ENCODE results near the gene ST14.

ST14 gene

GRCh38 chr11:130137999-130138398 lies 21.6 kb upstream of the ST14 start:
- DNase-seq: no peak

GRCh38 chr11:130139401-130139800 lies 20.2 kb upstream of the ST14 start:
- no peak for DNase-seq

GRCh38 chr11:130141561-130142341 lies 17.8 kb upstream of the ST14 start:
- DNase-seq: no peak

- no peak for DNase-seq
Measured at GRCh38 chr11:130144141-130144540, 15.4 kb upstream of the ST14 start.

- no peak for DNase-seq
Measured at GRCh38 chr11:130144861-130145281, 14.7 kb upstream of the ST14 start.

GRCh38 chr11:130145311-130145812 lies 14.2 kb upstream of the ST14 start:
- DNase-seq: no peak

- no peak for DNase-seq
Measured at GRCh38 chr11:130145975-130146776, 13.4 kb upstream of the ST14 start.

- peak in 1 of 2 donors; percentile 87 for DNase-seq
Measured at GRCh38 chr11:130146796-130147195, 12.8 kb upstream of the ST14 start.

GRCh38 chr11:130148796-130149326 lies 10.7 kb upstream of the ST14 start:
- no peak for DNase-seq

GRCh38 chr11:130150790-130151189 lies 8.8 kb upstream of the ST14 start:
- no peak for DNase-seq

- DNase-seq: no peak
Measured at GRCh38 chr11:130151196-130151595, 8.4 kb upstream of the ST14 start.

GRCh38 chr11:130156108-130157022 lies 3.2 kb upstream of the ST14 start:
- no peak for DNase-seq

- DNase-seq: no peak
Measured at GRCh38 chr11:130157101-130157500, 2.5 kb upstream of the ST14 start.

GRCh38 chr11:130157840-130158239 lies 1.7 kb upstream of the ST14 start:
- no peak for DNase-seq

- DNase-seq: no peak
Measured at GRCh38 chr11:130159139-130159538, 443 bp upstream of the ST14 start.

GRCh38 chr11:130160498-130161155 lies 1.0 kb downstream of the ST14 start:
- DNase-seq: no peak

GRCh38 chr11:130161441-130162145 lies 2.0 kb downstream of the ST14 start:
- no peak for DNase-seq

GRCh38 chr11:130162733-130163132 lies 3.2 kb downstream of the ST14 start:
- DNase-seq: no peak

GRCh38 chr11:130163346-130164220 lies 4.0 kb downstream of the ST14 start:
- DNase-seq: no peak

GRCh38 chr11:130164221-130164570 lies 4.6 kb downstream of the ST14 start:
- DNase-seq: no peak
